Activated T-cell treated with anti-CD3 and anti-CD28 coated beads for 1 hour (primary cell): Measurements from ENCODE around the gene PHF8.
A peak's percentile ranks its signal among the peaks of the same experiment; 100 is the strongest.

Experiments used
- DNase-seq: peaks from one replicate; pipeline ENCODE4 v3.0.0-alpha.2; 2020; ENCODE audit warnings: low read depth

Gene PHF8

GRCh38 chrX:54044126-54044876 is at the start of gene PHF8:
Gene PHF8 (minus strand): TSS chrX:54044473. CDS start chrX:54042728, 1,745 bp downstream.
- peak; percentile 88 for DNase-seq

- no peak for DNase-seq
These were observed 49.3 kb upstream of the PHF8 start for GRCh38 chrX:54093571-54093970.

GRCh38 chrX:54093159-54093558 is 48.9 kb upstream of the PHF8 start:
- no peak for DNase-seq

DNA sequence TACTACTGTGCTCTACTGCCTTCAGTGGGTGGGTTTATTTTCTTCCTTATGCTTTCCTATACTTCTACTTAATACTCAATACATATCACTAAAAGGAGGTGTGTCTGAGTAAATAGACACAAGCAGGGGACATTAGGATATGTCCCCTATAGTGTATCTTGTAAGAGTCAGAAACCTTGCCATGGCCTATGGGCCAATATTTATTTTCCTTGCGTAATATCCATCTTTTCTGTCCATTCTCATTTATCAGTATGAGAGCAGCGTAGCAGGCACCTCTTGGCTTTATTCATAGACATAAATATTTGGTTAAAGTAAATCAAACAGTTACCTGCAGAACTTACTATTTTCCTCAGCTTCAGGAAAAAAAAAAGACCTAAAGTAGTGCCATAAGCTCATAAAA is 46.6 kb upstream of the PHF8 start:
- no peak for DNase-seq

DNA sequence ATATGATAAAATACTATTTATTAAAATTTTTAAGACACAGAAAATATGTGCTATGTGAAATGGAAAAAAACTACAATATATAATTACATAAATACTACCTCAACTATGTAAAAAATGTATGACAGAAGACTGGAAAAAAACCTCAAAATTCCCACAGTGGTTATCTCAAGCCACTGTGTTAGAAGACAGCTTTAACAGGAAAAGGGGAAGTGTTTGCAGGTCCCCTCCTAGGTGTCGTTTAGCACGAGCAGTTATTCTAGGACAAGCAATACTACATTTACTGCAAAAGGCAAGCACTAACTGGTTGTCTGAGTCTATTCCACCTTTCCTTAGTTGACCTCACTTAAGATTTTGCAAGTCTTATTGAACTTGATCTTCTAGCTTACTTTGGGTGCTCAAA is 44.9 kb upstream of the PHF8 start:
- DNase-seq = no peak

DNA sequence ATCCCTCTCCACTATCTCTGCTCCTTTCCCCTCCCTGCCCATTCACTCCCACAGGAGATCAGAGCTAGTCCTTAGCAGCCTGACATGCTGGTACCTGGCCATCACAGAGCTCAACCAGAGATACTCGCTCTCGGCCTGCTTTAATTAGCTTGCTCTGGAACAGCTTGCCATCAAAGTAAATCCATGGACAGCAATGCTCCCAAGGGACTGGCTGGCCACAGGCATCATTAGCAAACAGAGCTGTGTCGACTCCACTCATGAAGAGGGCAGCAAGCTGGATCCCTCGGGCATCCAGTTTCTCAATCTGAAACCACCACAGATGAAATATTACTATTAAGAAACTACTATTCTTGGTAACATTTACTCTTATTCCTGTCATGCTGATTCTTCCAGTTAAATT is 43.4 kb upstream of the PHF8 start:
- DNase-seq = no peak

GRCh38 chrX:54085666-54086065 is 41.4 kb upstream of the PHF8 start:
- no peak for DNase-seq

DNA sequence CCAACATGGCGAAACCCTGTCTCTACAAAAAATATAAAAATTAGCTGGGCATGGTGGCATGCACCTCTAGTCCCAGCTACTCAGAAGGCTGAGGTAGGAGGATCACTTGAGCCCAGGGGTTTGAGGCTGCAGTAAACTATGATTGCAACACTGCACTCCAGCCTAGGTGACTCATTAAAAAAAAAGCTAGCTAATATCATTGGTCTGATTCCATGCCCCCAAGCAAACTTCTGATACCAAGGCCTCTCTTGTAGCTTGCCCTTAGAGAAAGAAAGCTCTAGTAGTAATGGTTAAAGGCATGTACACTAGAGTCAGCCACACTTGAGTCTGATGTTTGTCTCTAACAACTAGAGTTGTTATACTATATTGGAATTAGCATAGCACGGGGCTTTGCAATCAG is 32.6 kb upstream of the PHF8 start:
- DNase-seq = no peak

- DNase-seq = no peak
These were observed 30.6 kb upstream of the PHF8 start for GRCh38 chrX:54074826-54075225.

GRCh38 chrX:54067766-54068165 is 23.5 kb upstream of the PHF8 start:
- DNase-seq = no peak

GRCh38 chrX:54066841-54067240 is 22.6 kb upstream of the PHF8 start:
- no peak for DNase-seq

GRCh38 chrX:54064564-54064963 is 20.3 kb upstream of the PHF8 start:
- DNase-seq = no peak

DNA sequence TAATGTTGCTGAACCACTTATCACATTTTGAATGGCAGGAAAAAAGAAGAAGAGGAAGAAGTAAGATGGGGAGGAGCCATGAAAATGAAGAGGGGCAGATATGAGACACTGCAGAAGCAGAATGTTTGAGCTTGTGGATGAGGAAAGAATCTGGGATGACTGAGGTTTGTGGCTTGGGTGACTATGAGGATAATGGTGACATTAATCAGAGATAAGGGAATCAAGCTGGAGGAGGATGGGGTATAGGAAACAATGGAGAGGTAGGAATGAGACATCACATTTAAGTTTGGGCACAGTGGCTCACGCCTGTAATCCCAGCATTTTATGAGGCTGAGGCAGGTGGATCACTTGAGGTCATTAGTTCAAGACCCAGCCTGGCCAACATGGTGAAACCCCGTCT is 19.1 kb upstream of the PHF8 start:
- DNase-seq = no peak

DNA sequence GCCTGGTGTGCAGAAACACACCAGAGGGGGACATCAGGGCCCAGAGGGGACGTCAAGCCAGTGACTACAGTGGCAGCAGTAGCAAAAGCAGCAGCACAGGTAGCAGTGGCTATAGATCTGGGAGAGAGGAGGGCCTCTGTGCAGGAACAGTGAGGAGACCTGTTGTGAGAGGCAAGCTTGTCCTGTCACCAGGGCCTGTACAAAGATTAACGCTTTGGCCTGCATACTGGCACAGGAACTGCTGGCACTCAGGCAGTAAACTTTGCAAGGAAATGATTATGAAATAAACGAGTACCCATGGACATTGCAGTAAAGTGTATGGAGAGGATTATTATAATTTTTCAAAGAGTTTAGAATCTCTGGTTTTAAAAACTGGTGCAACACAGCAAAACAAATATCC is 5.5 kb upstream of the PHF8 start:
- no peak for DNase-seq

DNA sequence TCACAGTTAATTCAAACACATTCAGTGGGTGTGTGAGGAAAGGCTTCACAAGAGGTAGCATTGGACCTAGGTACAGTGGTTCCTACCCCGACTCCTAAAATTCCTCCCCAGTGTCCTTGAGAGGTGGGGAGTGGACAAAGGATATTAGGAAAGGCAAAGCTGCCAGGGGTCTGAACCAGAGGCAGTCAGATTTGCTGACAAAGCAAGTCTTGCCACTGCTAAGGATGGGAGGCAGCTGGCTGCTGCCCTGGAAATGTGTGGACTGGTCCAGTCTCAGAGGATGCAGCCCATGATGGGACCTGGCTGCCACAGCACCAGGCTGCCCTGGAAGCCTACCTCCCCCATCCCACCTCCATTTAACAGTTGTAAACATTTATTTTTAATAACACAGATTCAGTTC is 4.1 kb upstream of the PHF8 start:
- DNase-seq = no peak

- DNase-seq = no peak
These were observed 1.4 kb upstream of the PHF8 start for GRCh38 chrX:54045563-54046228.

DNA sequence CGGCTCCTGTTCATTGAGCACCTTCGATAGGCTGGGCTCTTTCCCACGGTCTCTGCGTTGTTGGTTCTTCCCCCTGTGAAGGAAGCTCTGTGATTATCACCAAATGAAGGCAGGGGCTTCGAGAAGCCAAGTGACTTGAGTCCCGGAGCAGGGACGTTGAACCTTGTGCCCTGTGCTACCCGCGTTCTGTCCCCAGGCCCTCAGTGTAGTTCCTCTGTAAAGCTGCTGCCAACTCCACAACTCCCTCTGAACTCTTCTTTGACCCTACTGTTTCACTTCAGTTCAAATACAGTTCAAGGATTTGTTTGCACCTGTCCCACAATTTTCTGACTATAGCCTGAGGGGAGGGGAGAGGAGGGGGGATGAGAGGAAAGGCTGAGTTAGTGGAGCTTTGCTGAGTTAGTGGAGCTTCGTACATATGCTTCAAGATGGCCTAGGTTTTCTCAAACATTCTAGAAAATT is 635 bp upstream of the PHF8 start:
- no peak for DNase-seq

GRCh38 chrX:54043541-54044125 is 640 bp downstream of the PHF8 start:
- DNase-seq = peak; percentile 20

DNA sequence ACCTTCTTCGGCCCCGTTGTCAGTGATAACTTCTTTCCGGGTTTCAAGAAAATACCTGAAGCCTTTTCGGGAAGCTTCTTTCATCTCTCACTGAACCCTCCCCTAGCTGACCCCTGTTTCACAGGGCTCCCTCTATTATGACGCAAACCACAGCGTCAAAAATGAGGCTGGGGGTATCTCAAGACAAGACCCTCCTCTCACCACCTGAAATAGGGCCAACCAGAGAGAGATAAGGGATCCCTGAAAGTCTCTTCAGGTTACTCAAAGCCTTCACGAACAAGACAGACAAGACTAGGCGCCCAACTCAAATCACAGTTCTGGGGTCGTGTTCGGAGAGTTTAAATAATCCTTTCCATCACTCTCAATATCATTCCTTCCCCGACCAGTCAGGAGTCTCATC is 1.2 kb downstream of the PHF8 start:
- no peak for DNase-seq

DNA sequence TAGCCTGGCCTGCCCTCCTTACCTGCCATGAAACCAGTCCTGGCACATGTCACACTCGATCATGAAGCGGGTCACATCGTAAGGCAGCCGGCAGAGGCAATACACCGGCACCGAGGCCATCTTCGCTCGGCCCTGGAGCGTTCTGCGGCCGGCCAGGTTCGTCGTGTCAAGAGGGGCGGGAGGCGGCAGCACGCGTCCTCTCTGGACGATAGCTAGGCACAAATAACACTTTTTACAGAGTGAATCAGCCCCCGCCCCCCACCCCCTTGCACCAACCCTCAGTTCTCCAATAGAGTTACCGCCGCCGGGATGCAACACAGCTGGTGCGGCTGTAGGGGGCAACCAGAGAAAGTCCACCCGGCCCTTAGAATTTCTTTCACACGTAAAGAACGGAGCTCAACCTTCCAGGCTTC is 1.7 kb downstream of the PHF8 start:
- peak; percentile 5 for DNase-seq

GRCh38 chrX:54030329-54030728 is 13.9 kb downstream of the PHF8 start:
- no peak for DNase-seq

GRCh38 chrX:54029529-54030143 is 14.6 kb downstream of the PHF8 start:
- no peak for DNase-seq

GRCh38 chrX:54024350-54024749 is 19.9 kb downstream of the PHF8 start:
- DNase-seq = no peak
